HEK293 (cell line): ENCODE data around the gene CLIC4.
A peak's percentile ranks its signal among the peaks of the same experiment; 100 is the strongest.

Experiments used
- CTCF ChIA-PET: fragments of 350-600 bp; formaldehyde crosslinking; extraction: SDS; loops from one replicate; lab custom pipeline; 2021; ENCODE audit warnings: antibody characterized with exemption; lab: Yijun Ruan, JAX
- POLR2A ChIA-PET: fragments of 300-600 bp; formaldehyde crosslinking; extraction: SDS; loops from one replicate; lab custom pipeline; 2020; ENCODE audit warnings: antibody characterized with exemption, inconsistent platforms; lab: Yijun Ruan, JAX
- H3K27ac ChIP-seq: fragments of 200-500 bp; sonication (Bioruptor generic); 2 replicates; pipeline ENCODE4 v1.5.1; 2014; ENCODE audit warnings: low read depth, low read length, control low read depth, inconsistent platforms; ENCODE audit errors: extremely low read depth
- H3K36me3 ChIP-seq, 2 experiments: fragments of 200-500 bp in 1 of 2; sonication (Bioruptor generic) in 1 of 2; 1 replicate in 1 of 2; 2 replicates in 1 of 2; pipeline ENCODE4 v1.5.1; 2014 to 2017; ENCODE audit warnings: inconsistent platforms in 2 of 2, low read length in 2 of 2; ENCODE audit not compliant: control insufficient read depth in 2 of 2, insufficient read depth in 1 of 2
- H3K4me1 ChIP-seq: fragments of 200-500 bp; sonication (Bioruptor generic); 2 replicates; pipeline ENCODE4 v1.5.1; 2014; ENCODE audit warnings: mild to moderate bottlenecking, low read length, inconsistent platforms; ENCODE audit not compliant: control insufficient read depth, insufficient read depth
- H3K4me3 ChIP-seq: 2 replicates; pipeline ENCODE4 v1.5.1; 2011; ENCODE audit warnings: low read depth, mild to moderate bottlenecking, control low read depth, low read length, moderate library complexity
- H3K9me3 ChIP-seq: fragments of 200-500 bp; sonication (Bioruptor generic); 2 replicates; pipeline ENCODE4 v1.5.1; 2014; ENCODE audit warnings: low read depth, low read length, inconsistent platforms; ENCODE audit not compliant: control insufficient read depth, insufficient read depth
- KLF8 ChIP-seq: fragments of 450-650 bp; formaldehyde crosslinking; IDR thresholded peaks from 2 replicates; pipeline ENCODE4 v1.5.1; 2016; ENCODE audit warnings: missing biosample characterization, missing genetic modification characterization
- OSR2 ChIP-seq: fragments of 450-650 bp; formaldehyde crosslinking; IDR thresholded peaks from 2 replicates; pipeline ENCODE4 v1.5.1; 2016; ENCODE audit warnings: missing biosample characterization, missing genetic modification characterization
- PATZ1 ChIP-seq: fragments of 450-650 bp; formaldehyde crosslinking; IDR thresholded peaks from 2 replicates; pipeline ENCODE4 v1.5.1; 2016; ENCODE audit warnings: missing biosample characterization, missing genetic modification characterization
- PBX3 ChIP-seq: sonication (generic); formaldehyde crosslinking; IDR thresholded peaks from 2 replicates; pipeline ENCODE4 v1.8.1; 2022; ENCODE audit warnings: mild to moderate bottlenecking, moderate library complexity, missing genetic modification reagents
- SCRT1 ChIP-seq: fragments of 450-650 bp; formaldehyde crosslinking; IDR thresholded peaks from 2 replicates; pipeline ENCODE4 v1.5.1; 2016; ENCODE audit warnings: missing biosample characterization, missing genetic modification characterization, borderline replicate concordance
- SETDB1 ChIP-seq: IDR thresholded peaks from one replicate; pipeline ENCODE4 v1.6.1; 2017; ENCODE audit warnings: mild to moderate bottlenecking, low read length, moderate library complexity, mixed read lengths; ENCODE audit not compliant: insufficient read length
- YY1 ChIP-seq: fragments of 450-650 bp; formaldehyde crosslinking; IDR thresholded peaks from 2 replicates; pipeline ENCODE4 v1.5.1; 2018; ENCODE audit warnings: missing biosample characterization, missing genetic modification characterization
- ZFP3 ChIP-seq: fragments of 450-650 bp; formaldehyde crosslinking; IDR thresholded peaks from 2 replicates; pipeline ENCODE4 v1.5.1; 2016; ENCODE audit warnings: low read depth, missing biosample characterization, missing genetic modification characterization
- ZNF157 ChIP-seq: fragments of 450-650 bp; formaldehyde crosslinking; IDR thresholded peaks from 2 replicates; pipeline ENCODE4 v1.5.1; 2016; ENCODE audit warnings: missing biosample characterization, missing genetic modification characterization
- ZNF23 ChIP-seq: fragments of 450-650 bp; formaldehyde crosslinking; IDR thresholded peaks from 2 replicates; pipeline ENCODE4 v1.5.1; 2016; ENCODE audit warnings: missing biosample characterization, missing genetic modification characterization, borderline replicate concordance
- ZNF292 ChIP-seq: fragments of 450-650 bp; formaldehyde crosslinking; IDR thresholded peaks from 2 replicates; pipeline ENCODE4 v1.5.1; 2016; ENCODE audit warnings: low read depth, missing biosample characterization, missing genetic modification characterization, borderline replicate concordance
- ZNF391 ChIP-seq: fragments of 450-650 bp; formaldehyde crosslinking; IDR thresholded peaks from 2 replicates; pipeline ENCODE4 v1.5.1; 2016; ENCODE audit warnings: low read depth, missing biosample characterization, missing genetic modification characterization, borderline replicate concordance
- ZNF560 ChIP-seq: fragments of 450-650 bp; formaldehyde crosslinking; IDR thresholded peaks from 2 replicates; pipeline ENCODE4 v1.5.1; 2017; ENCODE audit warnings: missing biosample characterization, missing genetic modification characterization, borderline replicate concordance
- ZNF776 ChIP-seq: fragments of 450-650 bp; formaldehyde crosslinking; IDR thresholded peaks from 2 replicates; pipeline ENCODE4 v1.5.0; 2017; ENCODE audit warnings: missing biosample characterization, missing genetic modification characterization, borderline replicate concordance
- TF ChIP-seq, protein P1 (sequence below): fragments of 450-650 bp; formaldehyde crosslinking; IDR thresholded peaks from 2 replicates; pipeline ENCODE4 v1.5.1; 2016; ENCODE audit warnings: missing biosample characterization, missing genetic modification characterization

Gene CLIC4

GRCh38 chr1:24708938-24709337 is 36.3 kb upstream of the CLIC4 start:
- Histone ChIP-seq H3K4me1 (peaks cover 6% of the 10 kb centered on the region; the same call in 1 of the 2 replicates), H3K36me3 (no peaks in the 10 kb centered on the region), H3K27ac (no peak overlapping the region), H3K9me3 (no peaks in the 10 kb centered on the region), H3K4me3 (no peak overlapping the region)
- POLR2A ChIA-PET, result interaction anchor here (0.7 kb wide), 1 partner anchor 205 kb away, joined by 3 read pairs; no protein-coding TSS in a partner anchor
- CTCF ChIA-PET, result interaction anchor here (0.7 kb wide), 1 partner anchor 126 kb away, joined by 5 read pairs; no protein-coding TSS in a partner anchor
- TF ChIP-seq KLF8 (tag by site-specific recombination) (no peak), PATZ1 (tag by site-specific recombination) (no peak), ZFP3 (tag by site-specific recombination) (no peak), SETDB1 (no peak), SCRT1 (no peak), ZNF776 (tag by site-specific recombination) (no peak)

GRCh38 chr1:24709791-24710441 is 35.3 kb upstream of the CLIC4 start:
- POLR2A ChIA-PET, result interaction anchor here (0.7 kb wide), 1 partner anchor 380 kb away, joined by 7 read pairs; no protein-coding TSS in a partner anchor
- no peak overlapping the region for H3K4me3 ChIP-seq
- H3K36me3 ChIP-seq, result no peaks in the 10 kb centered on the region
- no peak overlapping the region for H3K27ac ChIP-seq
- H3K4me1 ChIP-seq, result peaks cover 1% of the 10 kb centered on the region; the same call in 1 of the 2 replicates
- no peak for TF ChIP-seq ZNF391 (tag by site-specific recombination)
- TF ChIP-seq ZNF292, result no peak
- no peak for TF ChIP-seq SETDB1
- TF ChIP-seq, protein P1, sequence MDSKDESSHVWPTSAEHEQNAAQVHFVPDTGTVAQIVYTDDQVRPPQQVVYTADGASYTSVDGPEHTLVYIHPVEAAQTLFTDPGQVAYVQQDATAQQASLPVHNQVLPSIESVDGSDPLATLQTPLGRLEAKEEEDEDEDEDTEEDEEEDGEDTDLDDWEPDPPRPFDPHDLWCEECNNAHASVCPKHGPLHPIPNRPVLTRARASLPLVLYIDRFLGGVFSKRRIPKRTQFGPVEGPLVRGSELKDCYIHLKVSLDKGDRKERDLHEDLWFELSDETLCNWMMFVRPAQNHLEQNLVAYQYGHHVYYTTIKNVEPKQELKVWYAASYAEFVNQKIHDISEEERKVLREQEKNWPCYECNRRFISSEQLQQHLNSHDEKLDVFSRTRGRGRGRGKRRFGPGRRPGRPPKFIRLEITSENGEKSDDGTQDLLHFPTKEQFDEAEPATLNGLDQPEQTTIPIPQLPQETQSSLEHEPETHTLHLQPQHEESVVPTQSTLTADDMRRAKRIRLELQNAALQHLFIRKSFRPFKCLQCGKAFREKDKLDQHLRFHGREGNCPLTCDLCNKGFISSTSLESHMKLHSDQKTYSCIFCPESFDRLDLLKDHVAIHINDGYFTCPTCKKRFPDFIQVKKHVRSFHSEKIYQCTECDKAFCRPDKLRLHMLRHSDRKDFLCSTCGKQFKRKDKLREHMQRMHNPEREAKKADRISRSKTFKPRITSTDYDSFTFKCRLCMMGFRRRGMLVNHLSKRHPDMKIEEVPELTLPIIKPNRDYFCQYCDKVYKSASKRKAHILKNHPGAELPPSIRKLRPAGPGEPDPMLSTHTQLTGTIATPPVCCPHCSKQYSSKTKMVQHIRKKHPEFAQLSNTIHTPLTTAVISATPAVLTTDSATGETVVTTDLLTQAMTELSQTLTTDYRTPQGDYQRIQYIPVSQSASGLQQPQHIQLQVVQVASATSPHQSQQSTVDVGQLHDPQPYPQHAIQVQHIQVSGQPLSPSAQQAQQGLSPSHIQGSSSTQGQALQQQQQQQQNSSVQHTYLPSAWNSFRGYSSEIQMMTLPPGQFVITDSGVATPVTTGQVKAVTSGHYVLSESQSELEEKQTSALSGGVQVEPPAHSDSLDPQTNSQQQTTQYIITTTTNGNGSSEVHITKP (tag by site-specific recombination), result peak; percentile 37
- no peak for TF ChIP-seq YY1
- TF ChIP-seq PBX3 (CRISPR knock-in tag), result no peak
- no peak for TF ChIP-seq ZNF23 (tag by site-specific recombination)
- 0 out of 2 replicates have a peak, but pooled peaks have one; percentile 37 for TF ChIP-seq OSR2 (tag by site-specific recombination)
- TF ChIP-seq ZNF560 (tag by site-specific recombination), result no peak
- no peak for TF ChIP-seq ZNF157
- CTCF ChIA-PET, result interaction anchor here (1.1 kb wide), 2 partner anchors 21 to 121 kb away, joined by 3 to 6 read pairs; no protein-coding TSS in a partner anchor
- no peaks in the 10 kb centered on the region for H3K9me3 ChIP-seq
